SK-N-MC (cell line): ENCODE results near the gene TSSK6.

ENCODE experiments used
- EZH2 ChIP-seq: fragments of 200-600 bp; sonication (generic); IDR thresholded peaks from one replicate; pipeline ENCODE4 v1.6.1; 2017; ENCODE audit warnings: antibody characterized with exemption
- FOXP2 ChIP-seq: optimal IDR thresholded peaks from 2 replicates; pipeline ENCODE3; 2011; ENCODE audit warnings: mild to moderate bottlenecking, moderate library complexity; ENCODE audit not compliant: insufficient read depth; ENCODE audit errors: extremely low read length, control extremely low read depth
- POLR2AphosphoS5 ChIP-seq: IDR thresholded peaks from 2 replicates; pipeline ENCODE4 v1.6.1; 2012; ENCODE audit warnings: mild to moderate bottlenecking, low read depth, low read length, borderline replicate concordance

- TF ChIP-seq EZH2, result no peak
- no peak for TF ChIP-seq POLR2AphosphoS5
- TF ChIP-seq FOXP2, result no peak
Observed at GRCh38 chr19:19544257-19544953, 29.1 kb upstream of the TSSK6 start.
